AG04449 (cell line): ENCODE results near the gene GPR107.

Source experiments
- CTCF ChIA-PET: fragments of 350-600 bp; formaldehyde crosslinking; extraction: SDS; loops from one replicate; lab custom pipeline; 2021; ENCODE audit warnings: antibody characterized with exemption; lab: Yijun Ruan, JAX
- POLR2A ChIA-PET: fragments of 400-600, 350-600 bp; formaldehyde crosslinking; extraction: SDS; loops from one replicate; lab custom pipeline; 2020; ENCODE audit warnings: antibody characterized with exemption, inconsistent platforms; lab: Yijun Ruan, JAX
- DNase-seq: peaks from one replicate; pipeline ENCODE4 v3.0.0-alpha.2; 2010; ENCODE audit warnings: low read depth, low spot score
- H3K4me3 ChIP-seq: 2 replicates; pipeline ENCODE4 v1.5.1; 2011; ENCODE audit warnings: low read depth, mild to moderate bottlenecking, control low read depth, low read length
- TF ChIP-seq, protein P1 (sequence below): IDR thresholded peaks from one replicate; pipeline ENCODE4 v1.5.1; 2011; ENCODE audit warnings: mild to moderate bottlenecking, moderate library complexity, low read length, control low read depth, inconsistent platforms; ENCODE audit not compliant: insufficient read depth; ENCODE audit errors: missing control alignments

The GPR107 gene

DNA sequence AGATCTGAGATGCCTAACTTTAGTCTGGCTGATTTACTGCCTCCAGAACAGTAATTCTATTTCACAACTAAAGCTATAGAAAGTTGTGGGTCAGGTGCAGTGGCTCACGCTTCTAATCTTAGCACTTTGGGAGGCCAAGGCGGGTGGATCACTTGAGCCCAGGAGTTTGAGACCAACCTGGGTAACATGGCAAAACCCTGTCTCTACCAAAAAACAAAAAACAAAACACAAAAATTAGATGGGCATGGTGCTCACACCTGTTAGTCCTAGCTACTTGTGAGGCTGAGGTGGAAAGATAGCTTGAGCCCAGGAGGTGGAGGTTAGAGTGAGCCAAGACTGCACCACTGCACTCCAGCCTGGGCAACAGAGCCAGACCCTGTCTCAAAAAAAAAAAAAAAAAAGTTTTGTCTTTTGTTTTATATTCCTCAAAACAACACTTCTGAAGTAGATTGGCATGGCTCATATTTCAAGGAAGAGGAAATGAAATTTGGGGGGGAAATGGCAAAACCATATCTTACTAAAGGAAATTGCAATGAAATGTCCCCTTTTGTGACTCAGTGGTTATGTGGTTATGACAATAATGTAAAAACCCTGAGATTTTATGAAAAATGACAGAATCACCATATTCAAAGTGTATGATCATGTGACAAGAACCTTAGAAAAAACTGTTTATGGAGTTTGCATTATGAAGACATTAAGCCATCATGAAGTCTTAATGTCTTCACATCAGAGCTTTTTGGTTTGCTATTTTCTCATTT lies 26.9 kb upstream of the GPR107 start:
- TF ChIP-seq, protein P1, sequence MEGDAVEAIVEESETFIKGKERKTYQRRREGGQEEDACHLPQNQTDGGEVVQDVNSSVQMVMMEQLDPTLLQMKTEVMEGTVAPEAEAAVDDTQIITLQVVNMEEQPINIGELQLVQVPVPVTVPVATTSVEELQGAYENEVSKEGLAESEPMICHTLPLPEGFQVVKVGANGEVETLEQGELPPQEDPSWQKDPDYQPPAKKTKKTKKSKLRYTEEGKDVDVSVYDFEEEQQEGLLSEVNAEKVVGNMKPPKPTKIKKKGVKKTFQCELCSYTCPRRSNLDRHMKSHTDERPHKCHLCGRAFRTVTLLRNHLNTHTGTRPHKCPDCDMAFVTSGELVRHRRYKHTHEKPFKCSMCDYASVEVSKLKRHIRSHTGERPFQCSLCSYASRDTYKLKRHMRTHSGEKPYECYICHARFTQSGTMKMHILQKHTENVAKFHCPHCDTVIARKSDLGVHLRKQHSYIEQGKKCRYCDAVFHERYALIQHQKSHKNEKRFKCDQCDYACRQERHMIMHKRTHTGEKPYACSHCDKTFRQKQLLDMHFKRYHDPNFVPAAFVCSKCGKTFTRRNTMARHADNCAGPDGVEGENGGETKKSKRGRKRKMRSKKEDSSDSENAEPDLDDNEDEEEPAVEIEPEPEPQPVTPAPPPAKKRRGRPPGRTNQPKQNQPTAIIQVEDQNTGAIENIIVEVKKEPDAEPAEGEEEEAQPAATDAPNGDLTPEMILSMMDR = no peak
- no peak overlapping the region for H3K4me3 ChIP-seq
- ChIA-PET POLR2A (no interaction called here), CTCF (no interaction called here)
- no peak for DNase-seq

- DNase-seq = no peak
- CTCF ChIA-PET = no interaction called here
- TF ChIP-seq, protein P1 = no peak
- POLR2A ChIA-PET = no interaction called here
- H3K4me3 ChIP-seq = no peak overlapping the region
These were observed 26.0 kb upstream of the GPR107 start for GRCh38 chr9:130027533-130028365.

GRCh38 chr9:130028493-130029222 lies 25.0 kb upstream of the GPR107 start:
- no peak for DNase-seq
- TF ChIP-seq, protein P1 = no peak
- POLR2A ChIA-PET = no interaction called here
- CTCF ChIA-PET = no interaction called here
- no peak overlapping the region for H3K4me3 ChIP-seq

GRCh38 chr9:130029223-130029973 lies 24.3 kb upstream of the GPR107 start:
- CTCF ChIA-PET = no interaction called here
- H3K4me3 ChIP-seq = no peak overlapping the region
- TF ChIP-seq, protein P1 = no peak
- POLR2A ChIA-PET = no interaction called here
- no peak for DNase-seq

- DNase-seq = no peak
- H3K4me3 ChIP-seq = no peak overlapping the region
- TF ChIP-seq, protein P1 = no peak
- POLR2A ChIA-PET = no interaction called here
- CTCF ChIA-PET = interaction anchor here (1.2 to 2.1 kb wide), 2 partner anchors 9 to 145 kb away, joined by 3 to 10 read pairs; no protein-coding TSS in a partner anchor
These were observed 23.0 kb upstream of the GPR107 start for GRCh38 chr9:130030651-130031127.
